Endothelial cell of umbilical vein (primary cell): ENCODE measurements around the gene SERPINA6. TPM values are rescaled to one million over a fixed set of nuclear protein-coding genes. Genes with fewer than 3 reads are reported as not detected.

Source experiments
- BruUV-seq: library from RNA; stranded (reverse); fragments of 400-500 nt; replicated peaks from 2 replicates; lab custom pipeline; 2021; lab: Mats Ljungman, UMichigan
- CTCF ChIA-PET: fragments of 300-600, 350-600 bp; sonication (Branson Sonifier 250); formaldehyde crosslinking; loops from one replicate; lab custom pipeline; 2021; ENCODE audit warnings: antibody characterized with exemption, inconsistent platforms; lab: Charles Lee
- POLR2A ChIA-PET: fragments of 300-600, 350-600 bp; sonication (Branson Sonifier 250); formaldehyde crosslinking; loops from one replicate; lab custom pipeline; 2021; ENCODE audit warnings: antibody characterized with exemption, inconsistent platforms; lab: Charles Lee
- DNase-seq: peaks from one replicate; pipeline ENCODE4 v3.0.0-alpha.2; 2011; ENCODE audit warnings: low read depth, low spot score
- FAIRE-seq: peaks from 2 replicates; lab custom pipeline; 2011; peaks lifted over from hg19 to GRCh38; lab: Jason Lieb, UNC
- H2AFZ ChIP-seq: 2 replicates; pipeline ENCODE4 v1.6.0; 2012; ENCODE audit warnings: low read depth, low read length, control low read depth, inconsistent platforms
- H3K27ac ChIP-seq: 2 replicates; pipeline ENCODE4 v1.5.1; 2011; ENCODE audit warnings: low read depth, mild to moderate bottlenecking, control low read depth, low read length, moderate library complexity; ENCODE audit not compliant: insufficient read depth
- H3K27me3 ChIP-seq, 2 experiments: 2 replicates each; pipeline versions ENCODE4 v1.6.0 to v1.6.1; 2011; ENCODE audit warnings: low read length in 2 of 2, mixed read lengths in 1 of 2; ENCODE audit not compliant: control insufficient read depth in 2 of 2, insufficient read depth in 2 of 2
- H3K36me3 ChIP-seq, 2 experiments: 2 replicates in 1 of 2; 3 replicates in 1 of 2; pipeline ENCODE4 v1.5.1; 2011; ENCODE audit warnings: low read length in 2 of 2, mild to moderate bottlenecking in 1 of 2, moderate library complexity in 1 of 2; ENCODE audit not compliant: control insufficient read depth in 2 of 2, insufficient read depth in 2 of 2; ENCODE audit errors: extremely low read depth in 1 of 2
- H3K4me1 ChIP-seq: 3 replicates; pipeline ENCODE4 v1.5.1; 2011; ENCODE audit warnings: mild to moderate bottlenecking, low read length; ENCODE audit not compliant: control insufficient read depth, insufficient read depth; ENCODE audit errors: extremely low read depth
- H3K4me2 ChIP-seq: 2 replicates; pipeline ENCODE4 v1.6.1; 2011; ENCODE audit warnings: low read length, control low read depth, mixed read lengths; ENCODE audit not compliant: insufficient read depth
- H3K4me3 ChIP-seq, 3 experiments: fragments of 200-600 bp in 1 of 3; sonication (generic), shearing (Covaris generic) in 1 of 3; replicated peaks in 1 of 3; 2 replicates each; pipeline ENCODE4 v1.5.1; 2011 to 2016; ENCODE audit warnings: control low read depth in 3 of 3, low read length in 3 of 3, mild to moderate bottlenecking in 2 of 3, inconsistent platforms in 1 of 3, low read depth in 1 of 3, moderate library complexity in 1 of 3; ENCODE audit not compliant: insufficient read depth in 1 of 3
- H3K79me2 ChIP-seq: 2 replicates; pipeline ENCODE4 v1.6.0; 2012; ENCODE audit warnings: low read length, inconsistent platforms; ENCODE audit not compliant: control insufficient read depth, insufficient read depth
- H3K9ac ChIP-seq: replicated peaks from 2 replicates; pipeline ENCODE3; 2011; ENCODE audit warnings: low read length, control low read depth; ENCODE audit not compliant: insufficient read depth; ENCODE audit errors: extremely low read depth
- H3K9me1 ChIP-seq: replicated peaks from 3 replicates; pipeline ENCODE4 v1.6.0; 2011; ENCODE audit warnings: mild to moderate bottlenecking, low read length; ENCODE audit not compliant: control insufficient read depth, insufficient read depth; ENCODE audit errors: extremely low read depth
- H3K9me3 ChIP-seq: replicated peaks from 2 replicates; pipeline ENCODE4 v1.5.1; 2012; ENCODE audit warnings: low read length, inconsistent platforms; ENCODE audit not compliant: control insufficient read depth, insufficient read depth
- H4K20me1 ChIP-seq: replicated peaks from 2 replicates; pipeline ENCODE3; 2011; ENCODE audit warnings: mild to moderate bottlenecking, low read length; ENCODE audit not compliant: control insufficient read depth, insufficient read depth; ENCODE audit errors: extremely low read depth
- CTCF ChIP-seq, 2 donors: IDR thresholded peaks; 1 replicate in 1 of 2; 2 replicates in 1 of 2; pipeline ENCODE4 v1.5.1; 2011; ENCODE audit warnings: low read length in 2 of 2, mild to moderate bottlenecking in 2 of 2, moderate library complexity in 2 of 2, control low read depth in 1 of 2, inconsistent platforms in 1 of 2, low read depth in 1 of 2; ENCODE audit not compliant: insufficient read depth in 1 of 2; ENCODE audit errors: extremely low read depth in 1 of 2
- EZH2 ChIP-seq: IDR thresholded peaks from 2 replicates; pipeline ENCODE4 v1.6.1; 2012; ENCODE audit warnings: borderline replicate concordance, low read depth, mild to moderate bottlenecking, moderate library complexity, low read length, inconsistent platforms; ENCODE audit not compliant: severe bottlenecking
- FOS ChIP-seq: IDR thresholded peaks from 2 replicates; pipeline ENCODE4 v1.6.1; 2011; ENCODE audit warnings: mild to moderate bottlenecking, low read length, moderate library complexity, borderline replicate concordance; ENCODE audit not compliant: insufficient read depth
- GATA2 ChIP-seq: IDR thresholded peaks from 2 replicates; pipeline ENCODE4 v1.7.0; 2011; ENCODE audit warnings: low read depth, mild to moderate bottlenecking, moderate library complexity, mixed read lengths, low read length; ENCODE audit not compliant: insufficient read length, insufficient read depth
- JUN ChIP-seq: IDR thresholded peaks from 2 replicates; pipeline ENCODE4 v1.6.1; 2011; ENCODE audit warnings: borderline replicate concordance, low read depth; ENCODE audit not compliant: insufficient read length, insufficient read depth
- MAX ChIP-seq: IDR thresholded peaks from 2 replicates; pipeline ENCODE4 v1.6.1; 2011; ENCODE audit not compliant: insufficient read depth, insufficient read length
- MYC ChIP-seq: IDR thresholded peaks from one replicate; pipeline ENCODE4 v1.6.1; 2011; ENCODE audit warnings: mild to moderate bottlenecking, low read depth, low read length
- POLR2A ChIP-seq: IDR thresholded peaks from 2 replicates; pipeline ENCODE4 v1.6.1; 2012; ENCODE audit warnings: low read depth, mild to moderate bottlenecking, control low read depth, low read length
- POLR2AphosphoS5 ChIP-seq: IDR thresholded peaks from 2 replicates; pipeline ENCODE4 v1.6.1; 2012; ENCODE audit warnings: low read depth, mild to moderate bottlenecking, control low read depth, low read length, moderate library complexity; ENCODE audit not compliant: insufficient read depth
- dilution Hi-C: fragments of 300-500 bp; cut with MboI; formaldehyde crosslinking; loops from one replicate; pipeline ENCODE4 v1.15.0; 2019; ENCODE audit warnings: low sequenced_read_pairs; ENCODE audit not compliant: extremely low pct_ligation_motif_present
- intact Hi-C: fragments of 100-400 bp; cut with micrococcal nuclease; formaldehyde crosslinking; loops from one replicate; pipeline ENCODE4 v1.10.0; 2022
- polyA plus RNA-seq, 4 experiments: library from polyadenylated mRNA; depleted of rRNA in 3 of 4; stranded (reverse) in 3 of 4; unstranded in 1 of 4; fragments of >200 nt; gene quantifications; 2 replicates each; pipeline versions ENCODE4 v1.2.1 to v1.2.3, GENCODE V29; 2011 to 2012; ENCODE audit warnings: missing spikeins in 1 of 4
- total RNA-seq: library from RNA; stranded (reverse); gene quantifications from 2 replicates; pipeline ENCODE4 v1.2.3, GENCODE V29; 2021

The SERPINA6 gene
- total and polyA plus RNA-seq, 2 donors (not counting 3 experiments of a cell fraction or from before 2014, with no cell fraction given): not detected

- H2AFZ ChIP-seq: no peak overlapping the region
- H3K36me3 ChIP-seq: no peaks in the 10 kb centered on the region
- intact Hi-C loops: no loop called here
- no peak overlapping the region for H3K9ac ChIP-seq
- FAIRE-seq (no peak), DNase-seq (no peak)
- BruUV-seq: no TSS peak
- no peaks in the 10 kb centered on the region for H3K4me1 ChIP-seq
- ChIA-PET POLR2A (no interaction called here), CTCF (no interaction called here)
- H3K79me2 ChIP-seq: no peaks in the 10 kb centered on the region
- H3K9me1 ChIP-seq: no peaks in the 10 kb centered on the region
- H3K4me3 ChIP-seq: no peak overlapping the region
- TF ChIP-seq EZH2 (no peak), JUN (no peak), FOS (no peak), MYC (no peak), GATA2 (no peak), POLR2AphosphoS5 (no peak), MAX (no peak), POLR2A (no peak), CTCF (IDR thresholded peaks at IDR 0.05; ENCODE audit: extremely low read depth in 1 of 2, insufficient read depth in 1 of 2, low read depth in 1 of 2, low read length in 2 of 2) (no peak)
- H3K4me2 ChIP-seq: no peak overlapping the region
- H3K27me3 ChIP-seq: no peaks in the 10 kb centered on the region
- no peak overlapping the region for H3K27ac ChIP-seq
- H4K20me1 ChIP-seq: no peaks in the 10 kb centered on the region
- H3K9me3 ChIP-seq: no peaks in the 10 kb centered on the region
- dilution Hi-C loops: no loop called here
Observed at GRCh38 chr14:94365624-94366023, 42.5 kb upstream of the SERPINA6 start.
